GM19238 (cell line): ENCODE data around the gene DLG2.

Source experiments
- DNase-seq: peaks from one replicate; pipeline ENCODE4 v3.0.0; 2011; ENCODE audit warnings: low spot score; ENCODE audit not compliant: insufficient read length

The DLG2 gene

DNA sequence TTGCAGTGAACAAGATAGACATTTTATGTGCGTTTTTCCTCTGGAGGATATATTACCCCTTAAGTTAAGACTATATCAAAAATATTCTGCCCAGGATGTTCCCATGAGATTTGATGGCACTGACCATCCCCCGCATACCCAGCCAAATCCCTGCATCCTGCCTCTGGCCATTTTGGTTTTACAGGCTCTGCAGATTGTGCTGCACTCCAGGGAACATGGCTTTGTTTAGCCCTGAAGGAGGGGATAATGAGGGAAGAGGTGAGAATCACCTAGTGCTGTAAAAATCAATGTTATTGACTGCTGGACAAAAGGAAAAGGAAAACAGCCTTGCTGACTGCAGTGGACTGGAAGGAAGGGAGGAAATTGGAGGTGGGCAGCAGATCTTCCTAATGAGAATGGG lies 717.4 kb downstream of the DLG2 start:
- DNase-seq, result no peak

DNA sequence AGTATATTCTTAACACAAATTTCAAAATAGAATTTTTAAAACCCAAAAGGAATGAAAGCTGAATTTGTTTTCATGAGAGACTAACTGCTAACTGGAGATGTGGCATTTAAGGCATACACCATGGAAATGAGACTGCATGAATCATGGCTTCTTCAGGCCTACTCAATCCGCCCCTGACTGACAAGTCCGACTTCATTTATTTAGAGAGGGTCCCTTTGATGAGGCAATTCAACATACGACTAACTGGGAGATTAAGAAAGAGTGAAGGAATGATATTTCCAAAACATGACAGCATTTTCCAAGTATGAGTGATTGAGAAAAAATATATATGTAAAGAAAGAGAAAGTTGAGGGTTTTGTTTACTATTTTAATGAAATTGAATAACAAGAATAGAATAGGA lies 720.1 kb downstream of the DLG2 start:
- no peak for DNase-seq

GRCh38 chr11:84905411-84905810 lies 721.7 kb downstream of the DLG2 start:
- DNase-seq, result no peak

DNA sequence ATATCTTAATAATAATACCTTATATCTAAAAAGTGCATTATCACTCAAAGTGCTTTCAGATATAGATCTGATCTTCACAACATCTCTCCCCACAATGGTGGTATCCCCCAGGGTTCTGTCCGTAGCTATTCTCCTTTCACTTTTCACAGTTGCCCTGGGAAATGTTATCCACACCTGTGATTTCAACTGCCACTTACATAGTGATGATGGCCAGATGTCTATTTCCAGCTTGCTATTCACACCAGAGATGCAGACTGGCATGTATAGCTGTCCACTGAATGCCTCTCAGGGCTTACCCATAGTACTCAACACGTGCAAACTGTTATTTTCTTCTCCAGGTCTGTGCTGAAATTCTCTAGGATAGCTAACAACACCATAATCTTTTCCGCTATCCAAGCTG lies 724.7 kb downstream of the DLG2 start:
- DNase-seq, result no peak

- no peak for DNase-seq
These were observed 725.2 kb downstream of the DLG2 start for GRCh38 chr11:84901991-84902390.

GRCh38 chr11:84899740-84900139 lies 727.4 kb downstream of the DLG2 start:
- no peak for DNase-seq

DNA sequence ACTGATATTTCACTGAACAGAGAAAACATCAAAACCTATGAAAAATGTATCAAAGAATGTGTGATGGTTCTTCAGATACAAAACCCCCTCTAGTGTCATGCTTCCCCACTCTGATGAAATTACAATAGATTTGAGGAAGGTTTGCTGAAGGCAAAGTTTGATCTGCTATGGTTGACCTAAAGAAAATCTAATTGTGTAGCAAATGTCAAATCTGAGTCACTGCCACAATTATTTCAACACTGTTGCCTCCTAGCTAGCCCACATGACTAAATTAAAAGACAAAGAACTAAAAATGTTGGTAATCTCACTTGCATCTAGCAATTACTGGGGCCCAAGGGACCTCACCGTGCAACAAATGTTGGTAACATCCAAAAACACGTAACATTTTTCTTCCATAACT lies 728.0 kb downstream of the DLG2 start:
- DNase-seq, result no peak

- DNase-seq, result no peak
These were observed 732.5 kb downstream of the DLG2 start for GRCh38 chr11:84894666-84895065.

GRCh38 chr11:84890676-84891075 lies 736.5 kb downstream of the DLG2 start:
- DNase-seq, result no peak

- DNase-seq, result no peak
These were observed 737.6 kb downstream of the DLG2 start for GRCh38 chr11:84889556-84889955.

DNA sequence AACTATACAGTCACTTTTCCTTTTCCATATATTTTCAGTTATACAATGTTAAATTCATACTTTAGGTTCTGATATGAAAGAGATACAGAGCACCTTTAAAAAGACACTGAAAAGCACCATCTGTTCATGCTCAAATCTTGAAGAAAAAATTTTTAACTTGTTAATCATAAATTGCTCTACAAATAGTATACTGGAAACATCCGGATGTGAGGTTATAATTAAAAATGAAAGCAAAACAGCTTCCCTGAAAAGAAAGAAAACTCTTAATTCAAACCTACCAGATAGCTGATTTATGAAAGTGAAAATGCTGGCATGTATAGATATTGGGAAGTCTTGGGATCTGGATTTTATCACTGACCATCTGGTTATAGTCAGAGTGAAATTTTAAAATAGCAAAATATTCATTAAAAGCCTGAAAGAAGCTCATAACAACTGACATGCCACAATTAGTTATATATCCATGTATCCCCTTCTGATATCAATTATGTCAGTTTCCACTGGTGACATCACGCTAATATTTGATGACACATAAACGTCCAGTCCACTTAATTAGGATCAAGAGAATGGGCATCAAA lies 740.0 kb downstream of the DLG2 start:
- no peak for DNase-seq

GRCh38 chr11:84886344-84886743 lies 740.8 kb downstream of the DLG2 start:
- no peak for DNase-seq

DNA sequence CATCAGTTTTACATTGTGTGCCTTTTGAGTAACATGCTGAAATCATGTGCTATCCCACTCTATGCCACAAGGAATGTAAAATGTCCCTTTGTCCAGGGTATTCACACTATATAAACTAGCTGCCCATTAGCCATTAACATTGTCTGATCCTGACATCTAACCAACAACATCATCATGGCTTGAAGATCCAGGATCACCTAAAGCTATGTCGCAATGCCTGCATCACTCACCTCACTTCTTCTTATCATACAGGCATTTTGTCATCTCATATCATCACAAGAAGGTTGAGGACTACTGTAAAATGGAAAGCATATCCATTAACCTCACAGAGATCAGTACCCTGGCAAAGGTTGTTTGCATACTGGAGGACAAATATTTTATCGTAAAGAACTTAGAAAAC lies 742.3 kb downstream of the DLG2 start:
- DNase-seq, result no peak

GRCh38 chr11:84882056-84882455 lies 745.1 kb downstream of the DLG2 start:
- DNase-seq, result no peak

DNA sequence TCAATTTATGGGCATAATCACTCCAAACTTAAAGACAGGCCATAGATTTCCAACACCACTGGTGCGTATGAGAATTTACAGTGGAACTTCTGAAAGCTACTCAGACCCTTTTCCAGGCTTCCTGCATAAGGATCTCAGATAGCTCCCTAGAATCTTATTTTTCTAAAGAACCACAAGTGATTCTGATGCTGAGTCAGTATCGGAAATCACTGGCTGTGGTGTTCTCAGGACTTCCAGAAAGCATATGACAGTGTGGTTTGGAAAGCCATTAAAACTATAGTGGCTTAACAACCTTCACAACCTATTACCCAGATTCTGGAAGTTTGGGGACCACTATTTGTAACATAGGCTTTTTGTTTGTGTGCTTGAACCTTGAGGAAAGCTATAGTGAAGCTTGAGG lies 756.0 kb downstream of the DLG2 start:
- DNase-seq, result no peak

DNA sequence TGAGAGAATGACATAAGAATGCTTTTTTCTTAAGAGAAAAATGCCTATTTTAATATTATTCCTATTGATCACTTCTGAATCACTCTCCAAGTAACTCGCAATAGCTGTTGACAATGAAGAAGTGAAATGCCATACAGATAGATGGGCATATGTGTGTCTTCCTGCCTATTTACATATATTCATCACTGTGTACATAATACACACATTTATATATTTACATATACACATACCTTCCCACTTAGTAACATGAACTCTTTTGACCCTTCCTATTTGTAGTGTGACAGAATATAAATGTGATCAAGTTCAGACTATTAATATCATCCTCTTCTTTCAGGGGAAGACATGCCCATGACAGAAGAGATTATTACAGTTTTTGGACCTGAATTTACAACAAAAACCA lies 756.7 kb downstream of the DLG2 start:
- no peak for DNase-seq

DNA sequence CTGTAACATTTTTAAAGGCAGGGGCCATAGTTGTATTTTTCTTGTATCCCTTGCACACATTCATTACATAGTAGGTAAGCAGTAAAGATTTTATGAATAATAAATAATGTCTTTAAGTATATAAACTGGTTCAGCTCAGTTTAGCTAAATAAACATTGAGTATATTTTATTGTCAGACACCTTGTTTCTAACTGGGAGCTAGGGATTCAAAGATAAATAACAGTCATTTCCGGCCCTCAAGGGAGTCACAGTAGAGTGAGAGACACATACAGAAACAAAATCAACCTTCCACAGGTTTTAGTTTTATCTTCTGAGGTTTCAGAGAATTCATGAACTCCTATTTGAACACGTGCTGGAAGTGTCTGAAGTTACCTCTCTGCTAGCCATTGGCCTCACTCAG lies 760.2 kb downstream of the DLG2 start:
- DNase-seq, result no peak

DNA sequence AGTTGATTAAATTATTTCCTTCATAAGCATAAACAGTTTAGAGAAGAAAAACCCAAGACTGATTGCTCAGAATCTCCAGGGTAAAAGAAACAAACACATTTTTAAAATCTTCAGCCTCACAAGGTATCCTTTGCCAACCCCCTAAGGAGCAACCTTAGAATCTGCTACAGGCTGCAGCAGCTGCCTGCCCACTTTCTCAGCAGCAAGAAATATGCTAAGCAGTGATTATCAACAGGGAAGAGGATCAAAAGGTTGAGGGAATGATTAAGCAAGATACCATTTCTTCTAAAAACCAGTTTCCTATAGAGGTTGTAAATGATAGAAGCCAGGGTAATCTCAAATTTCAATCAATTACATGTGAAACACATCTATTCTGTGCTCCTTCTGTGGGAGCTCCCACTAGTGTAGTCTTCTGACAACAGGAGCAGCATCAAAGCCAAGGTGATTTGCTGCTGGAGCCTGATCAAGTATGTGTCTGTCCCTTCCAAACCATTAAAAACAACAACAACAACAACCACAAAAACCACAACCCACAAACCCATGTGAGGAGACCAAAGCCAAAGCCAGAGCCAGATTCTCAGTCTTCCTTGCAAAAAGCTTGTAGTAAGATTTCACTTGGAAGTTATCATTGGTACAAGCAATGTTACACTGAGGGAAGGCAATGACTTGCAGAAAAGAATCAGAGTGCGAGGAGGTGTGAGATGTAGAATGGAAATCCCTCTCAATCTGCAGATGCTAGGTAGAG lies 761.2 kb downstream of the DLG2 start:
- DNase-seq, result no peak

- no peak for DNase-seq
These were observed 761.9 kb downstream of the DLG2 start for GRCh38 chr11:84865257-84865656.

- no peak for DNase-seq
These were observed 769.4 kb downstream of the DLG2 start for GRCh38 chr11:84857746-84858145.

DNA sequence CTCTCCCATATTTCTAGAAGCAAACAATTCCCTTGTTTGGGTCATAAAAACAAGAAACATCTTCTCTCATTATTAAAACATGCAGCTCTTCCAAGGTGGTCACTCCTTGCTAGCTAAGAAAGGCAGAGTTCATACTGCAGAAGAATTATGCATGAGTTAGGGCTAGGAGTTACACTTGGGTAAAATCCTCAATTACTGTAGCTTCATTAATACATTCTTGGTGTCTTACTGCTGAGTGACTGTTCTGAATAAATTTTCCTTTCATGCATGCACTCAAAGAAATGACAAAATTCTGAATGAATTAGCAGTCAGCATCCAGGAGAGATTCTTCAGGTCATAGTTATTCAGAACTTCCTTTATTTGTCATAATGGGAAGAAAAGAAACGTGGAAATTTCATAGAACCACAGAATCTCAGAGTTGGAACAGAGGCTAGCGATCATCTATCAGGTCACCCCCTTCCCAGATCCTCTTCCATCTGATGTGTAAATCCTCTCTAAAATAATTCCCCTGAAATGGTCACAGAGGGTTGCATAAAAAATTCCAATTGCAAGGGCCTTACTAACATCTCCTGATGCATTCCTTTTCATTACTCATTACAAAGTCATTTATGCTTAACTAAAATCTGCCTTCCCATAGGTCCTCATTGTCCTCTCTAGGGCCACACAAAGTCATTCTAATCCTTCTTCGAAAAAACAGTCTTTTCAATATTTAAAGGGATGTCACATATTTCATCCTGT lies 771.5 kb downstream of the DLG2 start:
- no peak for DNase-seq

GRCh38 chr11:84854498-84854880 lies 772.7 kb downstream of the DLG2 start:
- no peak for DNase-seq
